Islet of Langerhans (tissue), 1 donor: ENCODE data around the gene RTN4R.

ENCODE experiments used
- FAIRE-seq: peaks from one replicate; lab custom pipeline; 2011; peaks lifted over from hg19 to GRCh38; lab: Jason Lieb, UNC

The RTN4R gene

GRCh38 chr22:20228055-20228938 is 39.8 kb downstream of the RTN4R start:
- FAIRE-seq = no peak

GRCh38 chr22:20227363-20227762 is 40.8 kb downstream of the RTN4R start:
- FAIRE-seq = no peak

GRCh38 chr22:20226760-20227350 is 41.3 kb downstream of the RTN4R start:
- no peak for FAIRE-seq

- FAIRE-seq = no peak
Observed at GRCh38 chr22:20226077-20226716, 41.9 kb downstream of the RTN4R start.

- FAIRE-seq = no peak
Observed at GRCh38 chr22:20225693-20225966, 42.5 kb downstream of the RTN4R start.

GRCh38 chr22:20224917-20225692 is 43.0 kb downstream of the RTN4R start:
- no peak for FAIRE-seq

GRCh38 chr22:20224256-20224626 is 43.9 kb downstream of the RTN4R start:
- no peak for FAIRE-seq

- FAIRE-seq = no peak
Observed at GRCh38 chr22:20223421-20224255, 44.5 kb downstream of the RTN4R start.

- FAIRE-seq = no peak
Observed at GRCh38 chr22:20222764-20223420, 45.2 kb downstream of the RTN4R start.

GRCh38 chr22:20221421-20222340 is 46.4 kb downstream of the RTN4R start:
- no peak for FAIRE-seq

GRCh38 chr22:20220629-20221026 is 47.5 kb downstream of the RTN4R start:
- no peak for FAIRE-seq

- FAIRE-seq = no peak
Observed at GRCh38 chr22:20219667-20220628, 48.2 kb downstream of the RTN4R start.

- no peak for FAIRE-seq
Observed at GRCh38 chr22:20218987-20219386, 49.1 kb downstream of the RTN4R start.

- FAIRE-seq = no peak
Observed at GRCh38 chr22:20218326-20218872, 49.7 kb downstream of the RTN4R start.

GRCh38 chr22:20217563-20217962 is 50.6 kb downstream of the RTN4R start:
- no peak for FAIRE-seq

GRCh38 chr22:20216863-20217499 is 51.1 kb downstream of the RTN4R start:
- FAIRE-seq = no peak

- no peak for FAIRE-seq
Observed at GRCh38 chr22:20215742-20216141, 52.4 kb downstream of the RTN4R start.

- FAIRE-seq = no peak
Observed at GRCh38 chr22:20214853-20215252, 53.3 kb downstream of the RTN4R start.
